HL-60 (cell line): ENCODE results near the gene GAD2.

Experiments used
- GABPA ChIP-seq: IDR thresholded peaks from 2 replicates; pipeline ENCODE4 v1.6.1; 2012; ENCODE audit warnings: low read depth
- POLR2AphosphoS5 ChIP-seq: IDR thresholded peaks from 2 replicates; pipeline ENCODE4 v1.6.1; 2012; ENCODE audit warnings: low read depth
- SPI1 ChIP-seq: IDR thresholded peaks from 2 replicates; pipeline ENCODE4 v1.6.1; 2012; ENCODE audit warnings: low read depth, mild to moderate bottlenecking, borderline replicate concordance
- TF ChIP-seq, protein P1 (sequence below): IDR thresholded peaks from one replicate; pipeline ENCODE4 v1.5.1; 2011; ENCODE audit warnings: low read length, control low read depth, inconsistent platforms; ENCODE audit not compliant: insufficient read depth
- TF ChIP-seq, protein P2 (sequence below): IDR thresholded peaks from 2 replicates; pipeline ENCODE4 v1.6.1; 2012; ENCODE audit warnings: low read depth; ENCODE audit not compliant: insufficient replicate concordance

DNA sequence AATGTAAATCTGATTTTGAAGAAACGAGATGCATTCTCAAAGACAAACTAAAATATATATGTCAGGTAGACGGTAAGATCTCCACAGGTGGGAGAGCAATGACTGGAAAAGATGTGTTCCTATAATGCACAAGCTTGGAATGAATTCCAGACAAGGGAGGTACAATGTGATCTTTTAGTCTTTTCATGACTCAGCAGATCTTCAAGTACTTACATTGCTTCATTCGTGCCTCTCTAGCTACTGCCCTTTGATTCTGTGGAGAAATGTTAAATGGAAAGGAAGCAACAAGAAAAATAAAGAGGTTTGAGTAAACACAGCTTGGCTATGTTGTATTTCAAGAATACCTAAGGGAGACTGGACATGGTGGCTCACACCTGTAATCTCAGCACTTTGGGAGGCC is 106.6 kb downstream of the GAD2 start:
- TF ChIP-seq, protein P1, sequence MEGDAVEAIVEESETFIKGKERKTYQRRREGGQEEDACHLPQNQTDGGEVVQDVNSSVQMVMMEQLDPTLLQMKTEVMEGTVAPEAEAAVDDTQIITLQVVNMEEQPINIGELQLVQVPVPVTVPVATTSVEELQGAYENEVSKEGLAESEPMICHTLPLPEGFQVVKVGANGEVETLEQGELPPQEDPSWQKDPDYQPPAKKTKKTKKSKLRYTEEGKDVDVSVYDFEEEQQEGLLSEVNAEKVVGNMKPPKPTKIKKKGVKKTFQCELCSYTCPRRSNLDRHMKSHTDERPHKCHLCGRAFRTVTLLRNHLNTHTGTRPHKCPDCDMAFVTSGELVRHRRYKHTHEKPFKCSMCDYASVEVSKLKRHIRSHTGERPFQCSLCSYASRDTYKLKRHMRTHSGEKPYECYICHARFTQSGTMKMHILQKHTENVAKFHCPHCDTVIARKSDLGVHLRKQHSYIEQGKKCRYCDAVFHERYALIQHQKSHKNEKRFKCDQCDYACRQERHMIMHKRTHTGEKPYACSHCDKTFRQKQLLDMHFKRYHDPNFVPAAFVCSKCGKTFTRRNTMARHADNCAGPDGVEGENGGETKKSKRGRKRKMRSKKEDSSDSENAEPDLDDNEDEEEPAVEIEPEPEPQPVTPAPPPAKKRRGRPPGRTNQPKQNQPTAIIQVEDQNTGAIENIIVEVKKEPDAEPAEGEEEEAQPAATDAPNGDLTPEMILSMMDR: no peak
- no peak for TF ChIP-seq GABPA
- TF ChIP-seq, protein P2, sequence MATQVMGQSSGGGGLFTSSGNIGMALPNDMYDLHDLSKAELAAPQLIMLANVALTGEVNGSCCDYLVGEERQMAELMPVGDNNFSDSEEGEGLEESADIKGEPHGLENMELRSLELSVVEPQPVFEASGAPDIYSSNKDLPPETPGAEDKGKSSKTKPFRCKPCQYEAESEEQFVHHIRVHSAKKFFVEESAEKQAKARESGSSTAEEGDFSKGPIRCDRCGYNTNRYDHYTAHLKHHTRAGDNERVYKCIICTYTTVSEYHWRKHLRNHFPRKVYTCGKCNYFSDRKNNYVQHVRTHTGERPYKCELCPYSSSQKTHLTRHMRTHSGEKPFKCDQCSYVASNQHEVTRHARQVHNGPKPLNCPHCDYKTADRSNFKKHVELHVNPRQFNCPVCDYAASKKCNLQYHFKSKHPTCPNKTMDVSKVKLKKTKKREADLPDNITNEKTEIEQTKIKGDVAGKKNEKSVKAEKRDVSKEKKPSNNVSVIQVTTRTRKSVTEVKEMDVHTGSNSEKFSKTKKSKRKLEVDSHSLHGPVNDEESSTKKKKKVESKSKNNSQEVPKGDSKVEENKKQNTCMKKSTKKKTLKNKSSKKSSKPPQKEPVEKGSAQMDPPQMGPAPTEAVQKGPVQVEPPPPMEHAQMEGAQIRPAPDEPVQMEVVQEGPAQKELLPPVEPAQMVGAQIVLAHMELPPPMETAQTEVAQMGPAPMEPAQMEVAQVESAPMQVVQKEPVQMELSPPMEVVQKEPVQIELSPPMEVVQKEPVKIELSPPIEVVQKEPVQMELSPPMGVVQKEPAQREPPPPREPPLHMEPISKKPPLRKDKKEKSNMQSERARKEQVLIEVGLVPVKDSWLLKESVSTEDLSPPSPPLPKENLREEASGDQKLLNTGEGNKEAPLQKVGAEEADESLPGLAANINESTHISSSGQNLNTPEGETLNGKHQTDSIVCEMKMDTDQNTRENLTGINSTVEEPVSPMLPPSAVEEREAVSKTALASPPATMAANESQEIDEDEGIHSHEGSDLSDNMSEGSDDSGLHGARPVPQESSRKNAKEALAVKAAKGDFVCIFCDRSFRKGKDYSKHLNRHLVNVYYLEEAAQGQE: no peak
- TF ChIP-seq POLR2AphosphoS5: no peak
- TF ChIP-seq SPI1: no peak
